HepG2 (cell line): ENCODE results near the gene VEGFC. TPM values are rescaled to one million over a fixed set of nuclear protein-coding genes. Genes with fewer than 3 reads are reported as not detected.

Experiments
- ATAC-seq: fragments of 200-7000 bp; cut with Tn5 transposase; 3 replicates; pipeline ENCODE4 v1.9.1; 2020; ENCODE audit warnings: mild to moderate bottlenecking, moderate library complexity
- BruUV-seq: library from RNA; stranded (reverse); fragments of 400-500 nt; replicated peaks from 2 replicates; lab custom pipeline; 2021; lab: Mats Ljungman, UMichigan
- CTCF ChIA-PET: fragments of 300-600 bp; formaldehyde crosslinking; extraction: SDS; loops from one replicate; lab custom pipeline; 2021; ENCODE audit warnings: low total read pairs, inconsistent platforms, low intra/inter-chr PET ratio; lab: Yijun Ruan, JAX
- POLR2A ChIA-PET: fragments of 350-600 bp; sonication (Branson Sonifier 250); formaldehyde crosslinking; loops from one replicate; lab custom pipeline; 2020; ENCODE audit warnings: antibody characterized with exemption, inconsistent platforms; lab: Yijun Ruan, JAX
- DNase-seq: peaks from one replicate; pipeline ENCODE4 v3.0.0-alpha.2; 2015; ENCODE audit warnings: low spot score
- FAIRE-seq: peaks from 3 replicates; lab custom pipeline; 2011; peaks lifted over from hg19 to GRCh38; lab: Jason Lieb, UNC
- H2AFZ ChIP-seq: one replicate; pipeline ENCODE4 v1.6.1; 2011; ENCODE audit warnings: low read length, inconsistent platforms
- H3K27ac ChIP-seq: fragments of 300-600 bp; 3 replicates; pipeline ENCODE4 v1.8.0; 2011; ENCODE audit warnings: mixed run types, mild to moderate bottlenecking, mixed read lengths, low read length, inconsistent platforms; ENCODE audit not compliant: insufficient read depth; ENCODE audit errors: extremely low read length
- H3K27me3 ChIP-seq, 2 experiments: fragments of 200-600 bp in 1 of 2; 2 replicates in 1 of 2; 3 replicates in 1 of 2; pipeline versions ENCODE4 v1.6.0 to v1.8.0; 2011; ENCODE audit warnings: low read length in 2 of 2, mild to moderate bottlenecking in 2 of 2, moderate library complexity in 2 of 2, inconsistent platforms in 1 of 2; ENCODE audit not compliant: insufficient read depth in 2 of 2, control insufficient read depth in 1 of 2
- H3K36me3 ChIP-seq, 2 experiments: fragments of 200-600 bp in 1 of 2; replicated peaks in 1 of 2; 2 replicates in 1 of 2; 3 replicates in 1 of 2; pipeline versions ENCODE4 v1.5.1 to v1.8.0; 2011; ENCODE audit warnings: low read length in 2 of 2, inconsistent platforms in 1 of 2; ENCODE audit not compliant: insufficient read depth in 2 of 2, control insufficient read depth in 1 of 2
- H3K4me1 ChIP-seq: 2 replicates; pipeline ENCODE4 v1.5.1; 2012; ENCODE audit warnings: low read length, inconsistent platforms; ENCODE audit not compliant: insufficient read depth
- H3K4me2 ChIP-seq: 2 replicates; pipeline ENCODE4 v1.6.0; 2011; ENCODE audit warnings: low read depth, low read length, inconsistent platforms
- H3K4me3 ChIP-seq, 3 experiments: fragments of 200-600 bp in 1 of 3; sonication (generic), shearing (Covaris generic) in 1 of 3; replicated peaks in 1 of 3; 2 replicates each; pipeline ENCODE4 v1.5.1; 2011 to 2016; ENCODE audit warnings: low read length in 3 of 3, inconsistent platforms in 2 of 3, low read depth in 2 of 3, mild to moderate bottlenecking in 2 of 3, control low read depth in 1 of 3, mixed read lengths in 1 of 3; ENCODE audit not compliant: insufficient read depth in 1 of 3
- H3K79me2 ChIP-seq: one replicate; pipeline ENCODE4 v1.6.1; 2011; ENCODE audit warnings: low read length, inconsistent platforms; ENCODE audit not compliant: insufficient read depth
- H3K9ac ChIP-seq: 2 replicates; pipeline ENCODE4 v1.6.0; 2011; ENCODE audit warnings: mild to moderate bottlenecking, low read depth, low read length, inconsistent platforms; ENCODE audit not compliant: insufficient read depth
- H3K9me3 ChIP-seq: 2 replicates; pipeline ENCODE4 v1.5.1; 2012; ENCODE audit warnings: mild to moderate bottlenecking, low read length
- H4K20me1 ChIP-seq: 2 replicates; pipeline ENCODE4 v1.6.0; 2011; ENCODE audit warnings: inconsistent platforms, mild to moderate bottlenecking, low read length, moderate library complexity; ENCODE audit not compliant: insufficient read depth
- TBX2 ChIP-seq: sonication (generic); formaldehyde crosslinking; IDR thresholded peaks from 2 replicates; pipeline ENCODE4 v1.5.0; 2020; ENCODE audit warnings: missing genetic modification reagents, mild to moderate bottlenecking, borderline replicate concordance
- ZFP1 ChIP-seq: IDR thresholded peaks from 2 replicates; pipeline ENCODE4 v1.6.1; 2016
- ZSCAN20 ChIP-seq: sonication (generic); formaldehyde crosslinking; IDR thresholded peaks from 2 replicates; pipeline ENCODE4 v1.4.0; 2020; ENCODE audit warnings: missing genetic modification reagents, mild to moderate bottlenecking, borderline replicate concordance
- whole genome bisulfite sequencing: methylation state at CpG from one replicate; pipeline ENCODE4 v1.1.6; 2017; ENCODE audit warnings: low lambda C conversion rate; 5-methylcytosine and 5-hydroxymethylcytosine counted together
- in situ Hi-C: cut with HindIII; loops from 2 replicates; pipeline ENCODE4 v1.10.0; 2017; ENCODE audit warnings: low pct_unique_long_range_greater_than_20kb; ENCODE audit not compliant: extremely low pct_ligation_motif_present
- intact Hi-C: fragments of 100-400 bp; cut with micrococcal nuclease; formaldehyde crosslinking; loops from one replicate; pipeline ENCODE4 v1.10.0; 2022; ENCODE audit not compliant: unreplicated experiment
- polyA plus RNA-seq, 8 experiments: library from polyadenylated mRNA; depleted of rRNA in 3 of 8; stranded (reverse) in 7 of 8; unstranded in 1 of 8; fragments of >200 nt; fragmentation: Illumina TruSeq in 4 of 8; extraction: Trizol in 4 of 8; gene quantifications; 2 replicates each; pipeline versions ENCODE4 v1.2.1 to v1.2.3, GENCODE V29; 2011 to 2016; ENCODE audit warnings: low read depth in 4 of 8, missing spikeins in 1 of 8, mixed read lengths in 1 of 8; ENCODE audit not compliant: insufficient read depth in 1 of 8
- total RNA-seq, 5 experiments: library from RNA; depleted of rRNA; stranded (reverse); fragments of >200 nt; fragmentation: Illumina TruSeq; extraction: Trizol; gene quantifications; 2 replicates each; pipeline ENCODE4 v1.2.3, GENCODE V29; 2016; ENCODE audit warnings: low read depth in 1 of 5
- TF ChIP-seq, protein P1 (sequence below): sonication (generic); formaldehyde crosslinking; IDR thresholded peaks from 2 replicates; pipeline ENCODE4 v1.5.0; 2020; ENCODE audit warnings: missing genetic modification reagents
- TF ChIP-seq, protein P2 (sequence below), 2 experiments: fragments of 450-650 bp in 1 of 2; sonication (generic) in 1 of 2; formaldehyde crosslinking in 1 of 2; IDR thresholded peaks; 2 replicates each; pipeline versions ENCODE4 v1.6.1 to v1.8.0; 2016 to 2022; ENCODE audit warnings: antibody characterized with exemption in 1 of 2, mild to moderate bottlenecking in 1 of 2, missing genetic modification reagents in 1 of 2
- TF ChIP-seq, protein P3 (sequence below): IDR thresholded peaks from 2 replicates; pipeline ENCODE4 v1.6.1; 2016; ENCODE audit warnings: mild to moderate bottlenecking, missing biosample characterization, missing genetic modification reagents

VEGFC gene
- total and polyA plus RNA-seq, 2 of the 13 experiments (the other 11 are each of a cell fraction or from before 2014, with no cell fraction given), result not detected

DNA sequence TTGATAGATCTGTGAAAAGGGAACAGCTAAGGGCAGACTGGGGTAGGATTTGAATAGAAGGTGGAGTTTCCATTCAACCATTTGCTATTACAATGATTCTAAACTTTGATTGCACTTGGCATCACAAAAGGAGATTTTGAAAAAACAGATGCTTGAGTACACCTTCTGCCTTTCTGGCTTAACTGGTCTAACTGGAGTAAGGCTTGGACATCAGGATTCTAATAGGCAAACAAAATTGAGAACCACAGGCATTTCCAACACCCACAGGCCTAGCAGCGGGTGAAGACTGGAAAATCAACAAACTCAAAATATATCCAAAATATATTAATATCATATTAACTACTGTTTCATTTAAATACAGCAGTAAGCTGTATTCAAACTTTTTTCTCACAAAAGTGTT lies 1.9 kb upstream of the VEGFC start:
- no peak for FAIRE-seq
- no peak overlapping the region for H3K4me2 ChIP-seq
- TF ChIP-seq, protein P1, sequence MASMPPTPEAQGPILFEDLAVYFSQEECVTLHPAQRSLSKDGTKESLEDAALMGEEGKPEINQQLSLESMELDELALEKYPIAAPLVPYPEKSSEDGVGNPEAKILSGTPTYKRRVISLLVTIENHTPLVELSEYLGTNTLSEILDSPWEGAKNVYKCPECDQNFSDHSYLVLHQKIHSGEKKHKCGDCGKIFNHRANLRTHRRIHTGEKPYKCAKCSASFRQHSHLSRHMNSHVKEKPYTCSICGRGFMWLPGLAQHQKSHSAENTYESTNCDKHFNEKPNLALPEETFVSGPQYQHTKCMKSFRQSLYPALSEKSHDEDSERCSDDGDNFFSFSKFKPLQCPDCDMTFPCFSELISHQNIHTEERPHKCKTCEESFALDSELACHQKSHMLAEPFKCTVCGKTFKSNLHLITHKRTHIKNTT (CRISPR knock-in tag), result no peak
- no peak for TF ChIP-seq TBX2 (CRISPR knock-in tag)
- no peak for TF ChIP-seq ZSCAN20 (CRISPR knock-in tag)
- TF ChIP-seq, protein P2, sequence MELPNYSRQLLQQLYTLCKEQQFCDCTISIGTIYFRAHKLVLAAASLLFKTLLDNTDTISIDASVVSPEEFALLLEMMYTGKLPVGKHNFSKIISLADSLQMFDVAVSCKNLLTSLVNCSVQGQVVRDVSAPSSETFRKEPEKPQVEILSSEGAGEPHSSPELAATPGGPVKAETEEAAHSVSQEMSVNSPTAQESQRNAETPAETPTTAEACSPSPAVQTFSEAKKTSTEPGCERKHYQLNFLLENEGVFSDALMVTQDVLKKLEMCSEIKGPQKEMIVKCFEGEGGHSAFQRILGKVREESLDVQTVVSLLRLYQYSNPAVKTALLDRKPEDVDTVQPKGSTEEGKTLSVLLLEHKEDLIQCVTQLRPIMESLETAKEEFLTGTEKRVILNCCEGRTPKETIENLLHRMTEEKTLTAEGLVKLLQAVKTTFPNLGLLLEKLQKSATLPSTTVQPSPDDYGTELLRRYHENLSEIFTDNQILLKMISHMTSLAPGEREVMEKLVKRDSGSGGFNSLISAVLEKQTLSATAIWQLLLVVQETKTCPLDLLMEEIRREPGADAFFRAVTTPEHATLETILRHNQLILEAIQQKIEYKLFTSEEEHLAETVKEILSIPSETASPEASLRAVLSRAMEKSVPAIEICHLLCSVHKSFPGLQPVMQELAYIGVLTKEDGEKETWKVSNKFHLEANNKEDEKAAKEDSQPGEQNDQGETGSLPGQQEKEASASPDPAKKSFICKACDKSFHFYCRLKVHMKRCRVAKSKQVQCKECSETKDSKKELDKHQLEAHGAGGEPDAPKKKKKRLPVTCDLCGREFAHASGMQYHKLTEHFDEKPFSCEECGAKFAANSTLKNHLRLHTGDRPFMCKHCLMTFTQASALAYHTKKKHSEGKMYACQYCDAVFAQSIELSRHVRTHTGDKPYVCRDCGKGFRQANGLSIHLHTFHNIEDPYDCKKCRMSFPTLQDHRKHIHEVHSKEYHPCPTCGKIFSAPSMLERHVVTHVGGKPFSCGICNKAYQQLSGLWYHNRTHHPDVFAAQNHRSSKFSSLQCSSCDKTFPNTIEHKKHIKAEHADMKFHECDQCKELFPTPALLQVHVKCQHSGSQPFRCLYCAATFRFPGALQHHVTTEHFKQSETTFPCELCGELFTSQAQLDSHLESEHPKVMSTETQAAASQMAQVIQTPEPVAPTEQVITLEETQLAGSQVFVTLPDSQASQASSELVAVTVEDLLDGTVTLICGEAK (IDR thresholded peaks at IDR 0.05), result no peak
- TF ChIP-seq, protein P2 (CRISPR knock-in tag; IDR thresholded peaks at IDR 0.05), result no peak
- TF ChIP-seq ZFP1 (CRISPR knock-in tag), result no peak
- TF ChIP-seq, protein P3, sequence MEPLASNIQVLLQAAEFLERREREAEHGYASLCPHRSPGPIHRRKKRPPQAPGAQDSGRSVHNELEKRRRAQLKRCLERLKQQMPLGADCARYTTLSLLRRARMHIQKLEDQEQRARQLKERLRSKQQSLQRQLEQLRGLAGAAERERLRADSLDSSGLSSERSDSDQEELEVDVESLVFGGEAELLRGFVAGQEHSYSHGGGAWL (CRISPR knock-in tag), result no peak
- TF ChIP-seq, all 625 proteins: peak for 0
- Histone ChIP-seq H3K79me2 (no peaks in the 10 kb centered on the region), H2AFZ (no peak overlapping the region), H3K27ac (no peak overlapping the region), H3K9me3 (no peaks in the 10 kb centered on the region), H3K36me3 (no peaks in the 10 kb centered on the region), H3K27me3 (peaks cover 3 to 20% of the 10 kb centered on the region in 2 experiments), H3K4me1 (peaks cover 6% of the 10 kb centered on the region; the same call in 1 of the 2 replicates), H3K9ac (no peak overlapping the region), H4K20me1 (no peaks in the 10 kb centered on the region), H3K4me3 (no peak overlapping the region)
- ChIA-PET POLR2A (no interaction called here), CTCF (no interaction called here)
- no TSS peak for BruUV-seq
- ATAC-seq, result no peak
- no peak for DNase-seq
- in situ Hi-C loops (no loop called here), intact Hi-C loops (loop anchor here (5.0 kb wide), 1 partner anchor 417 kb away; no protein-coding TSS in a partner anchor)
- 5% methylated on average over 1 of the region's 1 CpG for WGBS
